Smooth muscle cell (in vitro differentiated cells): Measurements from ENCODE around the gene ATF5. TPM values are rescaled to one million over a fixed set of nuclear protein-coding genes. Genes with fewer than 3 reads are reported as not detected.
A peak's percentile ranks its signal among the peaks of the same experiment; 100 is the strongest.

Experiments used
- DNase-seq: peaks from one replicate; lab custom pipeline; 2025; ENCODE audit not compliant: unreplicated experiment; lab: John Stamatoyannopoulos, UW
- H2AFZ ChIP-seq: fragments of 200-600 bp; sonication (generic); 2 replicates; pipeline ENCODE4 v1.6.0; 2016; ENCODE audit warnings: antibody characterized with exemption, low read depth, mild to moderate bottlenecking
- H3F3A ChIP-seq: fragments of 200-600 bp; sonication (generic); 2 replicates; pipeline ENCODE4 v1.6.0; 2017; ENCODE audit warnings: antibody characterized with exemption, low read depth
- H3K27ac ChIP-seq: fragments of 200-600 bp; sonication (generic); 2 replicates; pipeline ENCODE4 v1.5.1; 2016; ENCODE audit warnings: low read depth, mild to moderate bottlenecking
- H3K27me3 ChIP-seq: fragments of 200-600 bp; sonication (generic); 2 replicates; pipeline ENCODE4 v1.6.1; 2016; ENCODE audit warnings: low read depth, mild to moderate bottlenecking
- H3K36me3 ChIP-seq: fragments of 200-600 bp; sonication (generic); 2 replicates; pipeline ENCODE4 v1.5.1; 2016; ENCODE audit warnings: low read depth
- H3K4me1 ChIP-seq: fragments of 200-600 bp; sonication (generic); 2 replicates; pipeline ENCODE4 v1.5.1; 2016; ENCODE audit warnings: low read depth
- H3K4me2 ChIP-seq: fragments of 200-600 bp; sonication (generic); 2 replicates; pipeline ENCODE4 v1.6.0; 2016; ENCODE audit warnings: mild to moderate bottlenecking
- H3K4me3 ChIP-seq: fragments of 200-600 bp; sonication (generic); 2 replicates; pipeline ENCODE4 v1.5.1; 2016; ENCODE audit warnings: mild to moderate bottlenecking
- H3K79me2 ChIP-seq: fragments of 200-600 bp; sonication (generic); 2 replicates; pipeline ENCODE4 v1.6.0; 2016; ENCODE audit warnings: low read depth, mild to moderate bottlenecking
- H3K9ac ChIP-seq: fragments of 200-600 bp; sonication (generic); 2 replicates; pipeline ENCODE4 v1.6.0; 2016; ENCODE audit warnings: low read depth
- H3K9me3 ChIP-seq: fragments of 200-600 bp; sonication (generic); replicated peaks from 2 replicates; pipeline ENCODE4 v1.5.1; 2016; ENCODE audit warnings: low read depth
- H4K20me1 ChIP-seq: fragments of 200-600 bp; sonication (generic); 2 replicates; pipeline ENCODE4 v1.6.0; 2016; ENCODE audit warnings: low read depth
- CTCF ChIP-seq: fragments of 200-600 bp; sonication (generic); IDR thresholded peaks from 2 replicates; pipeline ENCODE4 v1.5.1; 2017; ENCODE audit warnings: borderline replicate concordance, mild to moderate bottlenecking, antibody characterized with exemption; ENCODE audit not compliant: insufficient read depth, poor library complexity, severe bottlenecking
- WGBS: methylation state at CpG from one replicate; pipeline ENCODE4 v1.1.7; 2016; ENCODE audit warnings: low lambda C conversion rate; 5-methylcytosine and 5-hydroxymethylcytosine counted together
- polyA plus RNA-seq: library from polyadenylated mRNA; unstranded; fragments of >200 nt; fragmentation: Nextera tagmentation; extraction: Ambion mirVana; gene quantifications from 2 replicates; pipeline ENCODE4 v1.2.1, GENCODE V29; 2016
- total RNA-seq: library from RNA; depleted of rRNA; stranded (reverse); fragments of >200 nt; gene quantifications from 2 replicates; pipeline ENCODE4 v1.2.3, GENCODE V29; 2014

The ATF5 gene
- total and polyA plus RNA-seq, 2 experiments from 2014 or later, result 5.0 to 10.1 TPM

- no peaks in the 10 kb centered on the region for H4K20me1 ChIP-seq
- peak; percentile 21 for DNase-seq
- no peaks in the 10 kb centered on the region for H3K4me1 ChIP-seq
- H3K4me2 ChIP-seq, result peak overlapping the region; percentile 77
- 44% methylated on average over 68 of the region's 71 CpGs for WGBS
- H2AFZ ChIP-seq, result no peak overlapping the region
- no peaks in the 10 kb centered on the region for H3F3A ChIP-seq
- no peak overlapping the region for H3K9ac ChIP-seq
- TF ChIP-seq CTCF, result peak; percentile 64
- H3K79me2 ChIP-seq, result no peaks in the 10 kb centered on the region
- no peaks in the 10 kb centered on the region for H3K27me3 ChIP-seq
- H3K9me3 ChIP-seq, result no peaks in the 10 kb centered on the region
- peak overlapping the region; percentile 39 for H3K4me3 ChIP-seq
- no peaks in the 10 kb centered on the region for H3K36me3 ChIP-seq
- no peak overlapping the region for H3K27ac ChIP-seq
These were observed 39.2 kb upstream of the ATF5 start for GRCh38 chr19:49889687-49890348.

GRCh38 chr19:49890349-49891311 lies 38.4 kb upstream of the ATF5 start:
- WGBS, result 18% methylated on average over 52 of the region's 69 CpGs
- peak overlapping the region; percentile 39 for H3K4me3 ChIP-seq

GRCh38 chr19:49891393-49891792 lies 37.6 kb upstream of the ATF5 start:
- H3K36me3 ChIP-seq, result no peaks in the 10 kb centered on the region
- H3K27ac ChIP-seq, result no peak overlapping the region
- H2AFZ ChIP-seq, result no peak overlapping the region
- no peak overlapping the region for H3K4me3 ChIP-seq
- no peaks in the 10 kb centered on the region for H3F3A ChIP-seq
- no peaks in the 10 kb centered on the region for H3K27me3 ChIP-seq
- H3K9ac ChIP-seq, result no peak overlapping the region
- H3K4me1 ChIP-seq, result no peaks in the 10 kb centered on the region
- WGBS, result 92% methylated on average over 17 of the region's 17 CpGs
- H3K4me2 ChIP-seq, result no peak overlapping the region
- H3K9me3 ChIP-seq, result no peaks in the 10 kb centered on the region
- TF ChIP-seq CTCF, result no peak
- no peak for DNase-seq
- no peaks in the 10 kb centered on the region for H4K20me1 ChIP-seq
- no peaks in the 10 kb centered on the region for H3K79me2 ChIP-seq

More at GRCh38 chr19:49890349-49891311, 38.4 kb upstream of the ATF5 start:
- no peaks in the 10 kb centered on the region for H3K79me2 ChIP-seq
- H3K4me2 ChIP-seq, result peak overlapping the region; percentile 77
- no peak overlapping the region for H3K9ac ChIP-seq
- H3K9me3 ChIP-seq, result no peaks in the 10 kb centered on the region
- H3K4me1 ChIP-seq, result no peaks in the 10 kb centered on the region
- H2AFZ ChIP-seq, result no peak overlapping the region
- H3F3A ChIP-seq, result no peaks in the 10 kb centered on the region
- no peaks in the 10 kb centered on the region for H4K20me1 ChIP-seq
- H3K36me3 ChIP-seq, result no peaks in the 10 kb centered on the region
- DNase-seq, result peak; percentile 7
- H3K27ac ChIP-seq, result no peak overlapping the region
- TF ChIP-seq CTCF, result no peak
- no peaks in the 10 kb centered on the region for H3K27me3 ChIP-seq
